Raji (cell line): ENCODE measurements around the gene BORCS5.

Experiments used
- POLR2A ChIP-seq: IDR thresholded peaks from 2 replicates; pipeline ENCODE4 v1.6.1; 2011; ENCODE audit warnings: low read depth, low read length, control low read depth; ENCODE audit not compliant: insufficient read depth

The BORCS5 gene

GRCh38 chr12:12503384-12504078 is 146.7 kb downstream of the BORCS5 start:
- no peak for TF ChIP-seq POLR2A

GRCh38 chr12:12505544-12506495 is 148.9 kb downstream of the BORCS5 start:
- no peak for TF ChIP-seq POLR2A

- no peak for TF ChIP-seq POLR2A
These were observed 149.6 kb downstream of the BORCS5 start for GRCh38 chr12:12506496-12506890.

- TF ChIP-seq POLR2A, result no peak
These were observed 150.2 kb downstream of the BORCS5 start for GRCh38 chr12:12507121-12507520.

GRCh38 chr12:12508612-12509011 is 151.7 kb downstream of the BORCS5 start:
- TF ChIP-seq POLR2A, result no peak

- TF ChIP-seq POLR2A, result no peak
These were observed 153.3 kb downstream of the BORCS5 start for GRCh38 chr12:12510141-12510540.

GRCh38 chr12:12510551-12510950 is 153.7 kb downstream of the BORCS5 start:
- TF ChIP-seq POLR2A, result no peak

- no peak for TF ChIP-seq POLR2A
These were observed 154.3 kb downstream of the BORCS5 start for GRCh38 chr12:12511021-12511783.

- no peak for TF ChIP-seq POLR2A
These were observed 155.2 kb downstream of the BORCS5 start for GRCh38 chr12:12511895-12512711.

- no peak for TF ChIP-seq POLR2A
These were observed 156.6 kb downstream of the BORCS5 start for GRCh38 chr12:12513416-12514006.

GRCh38 chr12:12518464-12518845 is 161.6 kb downstream of the BORCS5 start:
- TF ChIP-seq POLR2A, result no peak

- TF ChIP-seq POLR2A, result no peak
These were observed 162.0 kb downstream of the BORCS5 start for GRCh38 chr12:12518919-12519318.
